ENCODE data around the gene UFC1. TPM values are rescaled to one million over a fixed set of nuclear protein-coding genes. Genes with fewer than 3 reads are reported as not detected.

The UFC1 gene
- polyA plus RNA-seq, 1 donor from 2014 or later = 104 TPM

DNA sequence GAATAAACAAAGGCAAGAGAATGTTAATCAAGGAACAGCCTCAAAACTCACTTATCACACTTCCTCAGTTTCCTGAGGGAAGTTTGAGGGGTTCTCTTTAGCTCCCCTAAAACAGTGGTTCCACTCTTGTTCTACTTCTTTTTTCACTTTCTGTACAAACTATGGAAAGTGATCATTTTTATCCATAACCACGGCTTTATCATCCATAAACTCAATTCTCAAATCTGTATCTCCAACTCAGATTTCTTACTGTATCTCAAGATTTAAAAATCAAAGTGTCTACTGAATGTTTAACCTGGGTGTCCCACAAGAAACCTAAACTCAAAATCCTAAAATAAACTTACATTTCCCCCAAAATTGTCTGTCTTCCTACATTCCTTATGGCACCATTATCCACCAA is 39.9 kb upstream of the UFC1 start:
- Histone ChIP-seq H3K4me3 (ENCODE audit: low read length) (no peak overlapping the region), H3K9ac (ENCODE audit: low read length) (no peak overlapping the region), H2AFZ (ENCODE audit: low read depth, low read length) (no peak overlapping the region), H3K4me2 (ENCODE audit: low read length) (no peak overlapping the region), H3K36me3 (ENCODE audit: insufficient read depth, low read length) (no peaks in the 10 kb centered on the region), H3K79me2 (replicated peaks; ENCODE audit: insufficient read depth, low read length) (peaks cover 58% of the 10 kb centered on the region), H3K27ac (ENCODE audit: low read length) (no peak overlapping the region), H3K9me2 (ENCODE audit: insufficient read depth, low read length) (no peaks in the 10 kb centered on the region), H3K9me3 (ENCODE audit: low read length) (no peaks in the 10 kb centered on the region), H3K27me3 (ENCODE audit: insufficient read depth, low read depth, low read length) (no peaks in the 10 kb centered on the region), H4K20me1 (ENCODE audit: insufficient read depth) (no peaks in the 10 kb centered on the region), H3F3A (ENCODE audit: insufficient read depth, low read length, poor library complexity, severe bottlenecking) (no peaks in the 10 kb centered on the region)
- TF ChIP-seq, protein P1, sequence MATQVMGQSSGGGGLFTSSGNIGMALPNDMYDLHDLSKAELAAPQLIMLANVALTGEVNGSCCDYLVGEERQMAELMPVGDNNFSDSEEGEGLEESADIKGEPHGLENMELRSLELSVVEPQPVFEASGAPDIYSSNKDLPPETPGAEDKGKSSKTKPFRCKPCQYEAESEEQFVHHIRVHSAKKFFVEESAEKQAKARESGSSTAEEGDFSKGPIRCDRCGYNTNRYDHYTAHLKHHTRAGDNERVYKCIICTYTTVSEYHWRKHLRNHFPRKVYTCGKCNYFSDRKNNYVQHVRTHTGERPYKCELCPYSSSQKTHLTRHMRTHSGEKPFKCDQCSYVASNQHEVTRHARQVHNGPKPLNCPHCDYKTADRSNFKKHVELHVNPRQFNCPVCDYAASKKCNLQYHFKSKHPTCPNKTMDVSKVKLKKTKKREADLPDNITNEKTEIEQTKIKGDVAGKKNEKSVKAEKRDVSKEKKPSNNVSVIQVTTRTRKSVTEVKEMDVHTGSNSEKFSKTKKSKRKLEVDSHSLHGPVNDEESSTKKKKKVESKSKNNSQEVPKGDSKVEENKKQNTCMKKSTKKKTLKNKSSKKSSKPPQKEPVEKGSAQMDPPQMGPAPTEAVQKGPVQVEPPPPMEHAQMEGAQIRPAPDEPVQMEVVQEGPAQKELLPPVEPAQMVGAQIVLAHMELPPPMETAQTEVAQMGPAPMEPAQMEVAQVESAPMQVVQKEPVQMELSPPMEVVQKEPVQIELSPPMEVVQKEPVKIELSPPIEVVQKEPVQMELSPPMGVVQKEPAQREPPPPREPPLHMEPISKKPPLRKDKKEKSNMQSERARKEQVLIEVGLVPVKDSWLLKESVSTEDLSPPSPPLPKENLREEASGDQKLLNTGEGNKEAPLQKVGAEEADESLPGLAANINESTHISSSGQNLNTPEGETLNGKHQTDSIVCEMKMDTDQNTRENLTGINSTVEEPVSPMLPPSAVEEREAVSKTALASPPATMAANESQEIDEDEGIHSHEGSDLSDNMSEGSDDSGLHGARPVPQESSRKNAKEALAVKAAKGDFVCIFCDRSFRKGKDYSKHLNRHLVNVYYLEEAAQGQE (IDR thresholded peaks at IDR 0.05; ENCODE audit: borderline replicate concordance) = no peak
- TF ChIP-seq MXI1 (conservative IDR thresholded peaks at IDR 0.05; ENCODE audit: poor library complexity, severe bottlenecking) = no peak
- TF ChIP-seq RAD21 (conservative IDR thresholded peaks at IDR 0.05) = no peak
- TF ChIP-seq EZH2 (IDR thresholded peaks at IDR 0.05; ENCODE audit: borderline replicate concordance, insufficient read depth, low read length, poor library complexity, severe bottlenecking) = no peak
- TF ChIP-seq, protein P2, sequence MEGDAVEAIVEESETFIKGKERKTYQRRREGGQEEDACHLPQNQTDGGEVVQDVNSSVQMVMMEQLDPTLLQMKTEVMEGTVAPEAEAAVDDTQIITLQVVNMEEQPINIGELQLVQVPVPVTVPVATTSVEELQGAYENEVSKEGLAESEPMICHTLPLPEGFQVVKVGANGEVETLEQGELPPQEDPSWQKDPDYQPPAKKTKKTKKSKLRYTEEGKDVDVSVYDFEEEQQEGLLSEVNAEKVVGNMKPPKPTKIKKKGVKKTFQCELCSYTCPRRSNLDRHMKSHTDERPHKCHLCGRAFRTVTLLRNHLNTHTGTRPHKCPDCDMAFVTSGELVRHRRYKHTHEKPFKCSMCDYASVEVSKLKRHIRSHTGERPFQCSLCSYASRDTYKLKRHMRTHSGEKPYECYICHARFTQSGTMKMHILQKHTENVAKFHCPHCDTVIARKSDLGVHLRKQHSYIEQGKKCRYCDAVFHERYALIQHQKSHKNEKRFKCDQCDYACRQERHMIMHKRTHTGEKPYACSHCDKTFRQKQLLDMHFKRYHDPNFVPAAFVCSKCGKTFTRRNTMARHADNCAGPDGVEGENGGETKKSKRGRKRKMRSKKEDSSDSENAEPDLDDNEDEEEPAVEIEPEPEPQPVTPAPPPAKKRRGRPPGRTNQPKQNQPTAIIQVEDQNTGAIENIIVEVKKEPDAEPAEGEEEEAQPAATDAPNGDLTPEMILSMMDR (IDR thresholded peaks at IDR 0.05; ENCODE audit: poor library complexity, severe bottlenecking) = no peak
- TF ChIP-seq POLR2AphosphoS5 (IDR thresholded peaks at IDR 0.05) = no peak
- TF ChIP-seq SMC3 (conservative IDR thresholded peaks at IDR 0.05; ENCODE audit: poor library complexity) = no peak
- no peak for TF ChIP-seq TAF1 (IDR thresholded peaks at IDR 0.05; ENCODE audit: low read depth)
- TF ChIP-seq EP300 (conservative IDR thresholded peaks at IDR 0.05; ENCODE audit: poor library complexity, severe bottlenecking) = no peak

DNA sequence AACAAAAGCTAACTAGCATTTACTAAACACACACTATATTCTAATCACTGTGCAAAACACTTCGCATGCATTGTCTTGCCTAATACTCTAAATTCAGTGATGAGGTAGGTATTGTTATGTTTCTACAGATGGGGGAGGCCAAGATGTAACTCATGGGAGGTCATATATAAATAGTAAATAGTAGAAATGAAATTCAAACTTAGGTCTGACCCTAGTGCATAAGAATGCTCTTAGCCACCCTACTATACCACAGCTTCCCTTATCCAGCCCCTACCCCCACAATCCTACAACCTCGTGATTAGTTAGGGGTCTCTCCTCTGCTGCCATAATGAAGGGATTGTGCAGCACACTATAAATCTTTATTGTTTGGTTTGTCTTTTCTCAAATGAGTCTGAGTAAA is 39.2 kb upstream of the UFC1 start:
- Histone ChIP-seq H3F3A (ENCODE audit: insufficient read depth, low read length, poor library complexity, severe bottlenecking) (no peaks in the 10 kb centered on the region), H3K9ac (ENCODE audit: low read length) (no peak overlapping the region), H3K36me3 (ENCODE audit: insufficient read depth, low read length) (no peaks in the 10 kb centered on the region), H3K27me3 (ENCODE audit: insufficient read depth, low read depth, low read length) (no peaks in the 10 kb centered on the region), H3K27ac (ENCODE audit: low read length) (no peak overlapping the region), H2AFZ (ENCODE audit: low read depth, low read length) (no peak overlapping the region), H4K20me1 (ENCODE audit: insufficient read depth) (no peaks in the 10 kb centered on the region), H3K4me2 (ENCODE audit: low read length) (no peak overlapping the region), H3K79me2 (replicated peaks; ENCODE audit: insufficient read depth, low read length) (peaks cover 60% of the 10 kb centered on the region), H3K9me2 (ENCODE audit: insufficient read depth, low read length) (no peaks in the 10 kb centered on the region), H3K9me3 (ENCODE audit: low read length) (no peaks in the 10 kb centered on the region), H3K4me3 (ENCODE audit: low read length) (no peak overlapping the region)
- TF ChIP-seq RAD21 (conservative IDR thresholded peaks at IDR 0.05) (no peak), SMC3 (conservative IDR thresholded peaks at IDR 0.05; ENCODE audit: poor library complexity) (no peak), MXI1 (conservative IDR thresholded peaks at IDR 0.05; ENCODE audit: poor library complexity, severe bottlenecking) (no peak), EP300 (conservative IDR thresholded peaks at IDR 0.05; ENCODE audit: poor library complexity, severe bottlenecking) (no peak)
- TF ChIP-seq, protein P1 (IDR thresholded peaks at IDR 0.05; ENCODE audit: borderline replicate concordance) = no peak
- TF ChIP-seq, protein P2 (IDR thresholded peaks at IDR 0.05; ENCODE audit: poor library complexity, severe bottlenecking) = no peak
